HK-2 (cell line): ENCODE data around the gene NUDT3.
"Not testable (repeated sequence)": the region's sequence is repeated elsewhere in the genome, so short reads cannot be mapped to it uniquely, and the experiment has no call there.

ENCODE experiments used
- DNase-seq: peaks from one replicate; pipeline ENCODE4 v3.0.0-alpha.2; 2018; ENCODE audit not compliant: unreplicated experiment

Gene NUDT3

DNA sequence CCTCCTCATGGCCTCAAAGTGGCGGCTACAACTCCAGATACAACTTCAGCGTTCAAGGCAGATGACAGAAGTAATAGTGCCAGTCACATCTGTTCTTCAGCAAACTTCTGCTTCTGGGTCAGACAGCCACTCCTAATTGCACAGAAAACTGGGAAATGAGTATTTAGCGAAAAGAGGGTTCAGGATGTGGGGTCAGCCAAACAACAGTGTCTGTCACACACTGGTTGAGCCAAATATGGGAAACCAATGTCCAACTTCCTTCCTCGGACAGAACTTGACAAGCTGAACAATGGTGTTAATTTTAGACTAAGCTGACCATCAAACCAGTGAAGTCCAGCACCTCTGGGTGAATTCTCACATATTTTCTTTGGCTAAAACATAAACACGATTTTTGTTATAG, 22.1 kb downstream of the NUDT3 start:
- DNase-seq: no peak

DNA sequence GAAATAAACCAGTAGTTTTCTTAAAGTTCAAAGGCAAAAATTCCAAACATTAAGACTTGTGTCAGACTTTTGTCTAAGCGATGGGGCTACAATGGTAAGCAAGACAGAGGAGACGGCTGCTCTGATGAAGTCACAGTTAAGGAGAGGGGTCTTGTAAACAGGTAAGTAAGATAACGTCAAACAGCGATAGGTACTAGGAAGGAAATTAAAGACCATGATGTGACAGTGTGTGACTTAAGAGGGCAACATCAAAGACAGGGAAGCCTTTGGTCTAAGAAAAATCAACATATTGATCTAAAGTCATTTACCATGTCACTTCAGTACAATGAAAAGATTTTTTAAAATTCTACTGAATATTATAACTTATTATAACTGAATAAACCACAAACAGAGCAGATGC, 23.1 kb downstream of the NUDT3 start:
- no peak for DNase-seq

DNA sequence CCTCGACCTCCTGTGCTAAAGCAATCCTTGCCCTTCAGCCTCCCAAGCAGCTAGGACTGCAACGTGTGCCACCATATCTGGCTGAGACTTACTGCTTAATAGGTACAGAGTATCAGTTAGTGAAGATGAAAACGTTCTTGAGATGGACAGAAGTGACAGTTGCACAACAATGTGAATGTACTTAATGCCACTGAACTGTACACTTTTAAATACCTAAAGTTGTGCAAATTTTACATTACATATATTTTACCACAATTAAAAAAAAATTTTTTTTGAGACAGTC, 25.9 kb downstream of the NUDT3 start:
- no peak for DNase-seq

GRCh38 chr6:34365781-34366638, 26.5 kb downstream of the NUDT3 start:
- DNase-seq: peak; percentile 46

DNA sequence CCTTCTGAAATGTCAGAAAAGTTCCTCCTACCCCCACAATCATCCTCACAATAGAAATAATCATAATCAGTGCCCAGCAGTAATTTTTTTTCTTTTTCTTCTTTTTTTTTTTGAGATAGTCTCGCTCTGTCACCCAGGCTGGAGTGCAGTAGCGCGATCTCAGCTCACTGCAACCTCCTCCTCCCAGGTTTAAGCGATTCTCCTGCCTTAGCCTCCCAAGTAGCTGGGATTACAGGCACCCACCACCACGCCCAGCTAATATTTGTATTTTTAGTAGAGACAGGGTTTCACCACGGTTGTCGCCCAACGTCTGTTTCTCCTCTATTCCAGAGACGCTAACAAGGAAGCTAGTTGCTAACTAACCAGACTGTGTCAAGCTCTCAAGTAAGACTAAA, 28.8 kb downstream of the NUDT3 start:
- not testable (repeated sequence) for DNase-seq

GRCh38 chr6:34362909-34363680, 29.4 kb downstream of the NUDT3 start:
- no peak for DNase-seq

- DNase-seq: no peak
Observed at GRCh38 chr6:34362176-34362575, 30.3 kb downstream of the NUDT3 start.

DNA sequence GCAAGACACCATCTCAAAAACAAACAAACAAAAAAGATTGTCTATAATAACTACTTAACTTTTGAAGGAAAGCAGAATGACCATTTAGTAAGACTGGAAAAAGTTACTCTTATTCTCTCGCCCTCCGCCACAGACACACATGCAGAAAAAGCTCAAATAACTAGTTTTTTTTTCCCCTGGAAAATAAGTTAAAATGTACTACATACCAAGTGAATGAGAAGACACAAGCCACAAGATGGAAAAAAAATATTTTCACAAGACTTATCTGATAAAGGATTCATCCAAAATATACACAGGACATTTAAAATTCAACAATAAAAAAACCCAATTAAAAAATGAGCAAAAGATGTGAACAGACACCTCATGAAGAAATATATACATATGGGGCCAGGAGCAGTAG, 31.9 kb downstream of the NUDT3 start:
- no peak for DNase-seq

DNA sequence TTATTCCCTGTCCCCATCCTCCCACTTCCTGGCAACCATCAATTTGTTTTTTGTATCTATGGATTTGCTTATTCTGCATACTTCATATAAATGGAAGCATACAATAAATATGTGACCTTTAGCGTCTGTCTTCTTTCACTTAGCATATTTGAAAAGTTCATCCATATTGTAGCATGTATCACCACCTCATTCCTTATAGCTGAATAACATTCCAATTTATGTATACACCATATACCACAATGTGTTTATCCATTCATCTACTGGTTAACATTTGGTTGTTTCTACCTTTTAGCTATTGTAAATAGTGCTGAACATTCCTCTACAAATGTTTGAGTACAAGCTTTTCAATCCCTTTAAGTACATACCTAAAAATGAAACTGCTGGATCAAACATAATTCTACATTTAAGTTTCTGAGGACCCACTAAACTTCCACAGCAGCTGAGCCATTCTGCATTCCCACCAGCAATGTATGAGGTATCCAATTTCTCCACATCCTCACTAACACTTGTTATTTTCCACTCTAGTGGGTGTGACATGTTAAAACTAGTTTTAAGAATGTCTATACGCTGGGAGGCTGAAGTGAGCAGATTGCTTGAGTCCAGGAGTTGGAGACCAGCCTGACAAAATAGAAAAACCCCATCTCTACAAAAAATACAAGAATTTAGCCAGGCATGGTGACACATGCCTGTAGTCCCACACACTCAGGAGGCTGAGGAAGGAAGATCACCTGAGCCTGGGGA, 32.9 kb downstream of the NUDT3 start:
- no peak for DNase-seq

- no peak for DNase-seq
Observed at GRCh38 chr6:34358389-34358905, 34.0 kb downstream of the NUDT3 start.

DNA sequence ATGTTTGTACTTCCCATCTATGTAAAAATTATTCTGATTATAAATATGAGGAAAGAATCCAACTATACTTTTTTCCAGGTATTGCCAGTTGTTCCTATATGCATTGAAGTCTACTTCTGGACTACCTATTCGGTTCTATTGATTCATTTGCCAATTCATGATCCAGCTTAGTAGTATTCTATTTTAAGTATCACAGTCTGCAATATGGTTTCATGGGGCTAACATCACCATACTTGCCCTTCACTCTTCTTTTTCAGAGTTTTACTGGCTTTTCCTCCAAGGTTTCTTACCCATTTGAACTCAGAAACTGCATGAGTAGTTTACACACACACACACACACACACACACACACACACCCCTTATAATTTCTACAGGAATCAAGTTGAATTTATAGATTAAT, 34.5 kb downstream of the NUDT3 start:
- DNase-seq: no peak

DNA sequence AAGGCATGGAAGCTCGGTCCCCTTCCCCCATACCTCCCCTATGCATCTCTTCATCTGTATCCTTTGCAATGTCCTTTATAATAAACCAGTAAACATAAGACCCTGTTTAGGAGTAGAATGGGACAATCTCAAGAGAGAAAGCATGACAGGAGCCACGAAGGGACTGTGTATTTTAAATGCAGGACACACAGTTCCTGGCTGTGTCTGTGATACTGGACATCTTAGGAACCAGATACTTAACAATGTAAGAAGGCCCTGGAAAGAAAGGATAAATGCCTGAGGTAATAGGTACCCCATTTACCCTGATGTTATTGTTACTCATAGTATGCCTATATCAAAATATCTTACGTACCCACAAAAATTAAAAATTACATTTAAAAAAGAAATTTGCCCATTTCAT, 36.6 kb downstream of the NUDT3 start:
- no peak for DNase-seq

DNA sequence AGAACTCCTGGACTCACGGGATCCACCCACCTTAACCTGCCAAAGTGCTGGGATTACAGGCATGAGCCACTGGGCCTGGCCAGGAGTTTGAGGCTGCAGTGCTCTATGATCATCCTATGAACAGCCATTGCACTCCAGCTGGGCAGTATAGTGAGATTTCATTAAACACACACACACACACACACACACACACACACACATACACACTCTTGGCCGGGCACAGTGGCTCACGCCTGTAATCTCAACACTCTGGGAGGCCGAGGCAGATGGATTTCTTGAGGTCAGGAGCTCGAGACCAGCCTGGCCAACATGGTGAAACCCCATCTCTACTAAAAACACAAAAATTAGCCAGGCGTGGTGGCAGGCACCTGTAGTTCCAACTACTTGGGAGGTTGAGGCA, 38.2 kb downstream of the NUDT3 start:
- not testable (repeated sequence) for DNase-seq

DNA sequence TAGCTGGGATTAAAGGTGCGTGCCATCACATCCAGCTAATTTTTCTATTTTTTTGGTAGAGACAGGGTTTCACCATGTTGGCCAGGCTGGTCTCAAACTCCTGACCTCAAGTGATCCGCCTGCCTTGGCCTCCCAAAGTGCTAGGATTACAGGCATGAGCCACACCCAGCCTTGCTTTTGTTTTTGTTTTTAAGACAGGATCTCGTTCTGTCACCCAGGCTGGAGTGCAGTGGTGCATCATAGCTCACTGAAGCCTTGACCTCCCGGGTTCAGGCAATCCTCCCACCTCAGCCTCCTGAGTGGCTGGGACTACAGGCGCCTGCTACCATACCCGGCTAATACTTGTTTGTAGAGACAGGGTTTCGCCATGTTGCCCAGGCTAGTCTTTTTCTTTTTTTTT, 38.9 kb downstream of the NUDT3 start:
- DNase-seq: not testable (repeated sequence)

- no peak for DNase-seq
Observed at GRCh38 chr6:34352305-34352937, 40.0 kb downstream of the NUDT3 start.

DNA sequence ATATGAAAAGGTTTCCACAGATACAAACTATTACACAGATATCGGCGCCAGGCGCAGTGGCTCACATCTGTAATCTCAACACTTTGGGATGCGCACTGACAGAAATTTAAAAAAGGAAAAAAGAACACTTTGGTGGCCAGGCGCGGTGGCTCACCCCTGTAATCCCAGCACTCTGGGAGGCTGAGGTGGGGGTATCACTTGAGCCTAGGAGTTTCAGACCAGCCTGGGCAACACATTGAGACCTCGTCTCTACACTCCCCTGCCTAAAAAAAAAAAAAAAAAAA, 41.6 kb downstream of the NUDT3 start:
- DNase-seq: no peak

- DNase-seq: no peak
Observed at GRCh38 chr6:34350137-34350933, 42.1 kb downstream of the NUDT3 start.

GRCh38 chr6:34349211-34349610, 43.3 kb downstream of the NUDT3 start:
- no peak for DNase-seq

GRCh38 chr6:34347303-34347702, 45.2 kb downstream of the NUDT3 start:
- DNase-seq: no peak

GRCh38 chr6:34346175-34347119, 46.0 kb downstream of the NUDT3 start:
- DNase-seq: no peak
